HTERT RPE-1 (cell line): Measurements from ENCODE around the gene CELF1.
"Not testable (repeated sequence)": the region's sequence is repeated elsewhere in the genome, so short reads cannot be mapped to it uniquely, and the experiment has no call there.

ENCODE experiments used
- in situ Hi-C: fragments of 300-500 bp; cut with MboI; formaldehyde crosslinking; loops from 4 replicates; pipeline ENCODE4 v1.14.3; 2020; ENCODE audit warnings: low sequenced_read_pairs

The CELF1 gene

GRCh38 chr11:47577460-47578041 lies 24.6 kb upstream of the CELF1 start:
- in situ Hi-C loops, result no loop called here

GRCh38 chr11:47573321-47573720 lies 20.4 kb upstream of the CELF1 start:
- in situ Hi-C loops, result no loop called here

- in situ Hi-C loops, result no loop called here
Measured at GRCh38 chr11:47572715-47573255, 19.9 kb upstream of the CELF1 start.

- in situ Hi-C loops, result no loop called here
Measured at GRCh38 chr11:47571895-47572294, 19.0 kb upstream of the CELF1 start.

DNA sequence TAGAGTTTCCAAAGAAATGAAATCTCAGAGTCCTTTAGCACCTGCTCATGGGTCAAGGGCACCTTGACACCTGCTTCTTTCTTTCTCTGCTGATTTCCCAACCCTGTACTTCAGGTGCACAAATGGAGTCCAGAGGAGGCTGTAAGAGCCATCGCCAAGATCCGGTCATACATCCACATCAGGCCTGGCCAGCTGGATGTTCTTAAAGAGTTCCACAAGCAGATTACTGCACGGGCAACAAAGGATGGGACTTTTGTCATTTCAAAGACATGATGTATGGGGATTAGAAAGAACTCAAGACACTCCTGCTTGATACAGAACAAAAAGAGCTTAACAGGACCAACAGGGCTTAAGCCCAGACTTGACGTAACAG lies 18.4 kb upstream of the CELF1 start:
- in situ Hi-C loops, result no loop called here

GRCh38 chr11:47570651-47571356 lies 17.9 kb upstream of the CELF1 start:
- in situ Hi-C loops, result no loop called here

DNA sequence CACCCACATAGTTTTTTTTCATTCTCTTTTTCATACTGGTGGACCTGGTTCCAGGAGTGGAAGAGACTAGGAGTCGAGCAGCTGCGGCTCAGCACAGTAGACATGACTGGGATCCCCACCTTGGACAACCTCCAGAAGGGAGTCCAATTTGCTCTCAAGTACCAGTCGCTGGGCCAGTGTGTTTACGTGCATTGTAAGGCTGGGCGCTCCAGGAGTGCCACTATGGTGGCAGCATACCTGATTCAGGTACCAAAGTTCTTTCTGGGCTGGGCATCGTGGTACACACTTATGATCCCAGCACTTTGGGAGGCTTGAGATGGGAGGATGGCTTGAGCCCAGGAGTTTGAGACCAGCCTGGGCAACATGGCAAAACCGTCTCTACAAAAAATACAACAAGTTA lies 16.7 kb upstream of the CELF1 start:
- in situ Hi-C loops, result no loop called here

GRCh38 chr11:47566149-47566698 lies 13.3 kb upstream of the CELF1 start:
- in situ Hi-C loops, result no loop called here

DNA sequence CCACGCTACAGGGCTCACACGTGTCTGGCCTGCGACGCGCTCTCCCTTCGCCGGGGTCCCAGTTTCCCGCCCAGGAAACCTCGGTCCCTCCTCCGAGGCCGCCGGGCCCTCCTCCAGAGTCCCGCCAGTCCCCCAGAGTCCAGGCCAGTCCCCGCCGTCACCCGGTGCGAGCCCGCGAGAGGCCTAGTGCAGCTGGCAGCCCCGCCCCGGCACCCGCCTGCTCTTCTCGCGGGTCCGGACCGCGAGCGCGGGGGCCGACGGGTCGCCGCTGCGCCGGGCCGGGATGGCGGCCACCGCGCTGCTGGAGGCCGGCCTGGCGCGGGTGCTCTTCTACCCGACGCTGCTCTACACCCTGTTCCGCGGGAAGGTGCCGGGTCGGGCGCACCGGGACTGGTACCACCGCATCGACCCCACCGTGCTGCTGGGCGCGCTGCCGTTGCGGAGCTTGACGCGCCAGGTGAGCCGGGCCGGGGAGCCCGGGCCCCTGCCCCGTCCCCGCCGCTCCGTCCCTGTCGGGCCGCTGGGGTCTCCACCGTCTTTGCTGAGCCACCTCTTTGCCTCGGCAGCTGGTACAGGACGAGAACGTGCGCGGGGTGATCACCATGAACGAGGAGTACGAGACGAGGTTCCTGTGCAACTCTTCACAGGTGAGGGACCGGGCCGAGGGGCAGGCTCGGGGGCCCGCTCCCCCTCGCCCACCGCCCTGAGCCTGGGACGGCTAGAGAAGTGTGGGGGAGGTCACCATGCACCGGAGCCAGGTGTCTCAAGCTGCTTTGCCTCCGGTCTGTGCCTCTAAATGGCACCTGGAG lies 12.6 kb upstream of the CELF1 start, which contains the start of gene PTPMT1:
Gene PTPMT1 (plus strand): TSS at position 260 of the 809 bp plus-strand sequence. CDS start 24 bp downstream, at position 284.
- in situ Hi-C loops, result no loop called here

DNA sequence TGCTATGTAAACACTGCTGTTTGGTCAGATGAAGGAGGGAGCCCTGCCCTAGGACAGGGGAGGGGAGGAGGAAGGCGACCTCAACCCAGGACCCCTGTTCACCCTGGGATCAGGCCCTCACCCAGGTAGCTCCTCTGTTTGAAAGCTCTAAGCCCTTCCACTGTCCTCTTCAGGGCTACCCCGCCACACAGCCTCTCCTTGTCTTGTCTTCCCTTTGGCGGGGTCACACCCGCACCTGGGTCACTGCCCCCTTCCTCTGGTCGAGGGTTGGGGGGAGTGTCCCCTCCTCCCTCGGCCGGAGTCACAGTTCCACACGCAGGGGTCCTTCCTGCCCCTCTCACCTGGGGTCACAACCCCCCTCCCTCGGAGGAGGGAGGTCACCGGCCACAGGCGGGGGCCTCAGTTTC lies 12.0 kb upstream of the CELF1 start:
- in situ Hi-C loops, result no loop called here

DNA sequence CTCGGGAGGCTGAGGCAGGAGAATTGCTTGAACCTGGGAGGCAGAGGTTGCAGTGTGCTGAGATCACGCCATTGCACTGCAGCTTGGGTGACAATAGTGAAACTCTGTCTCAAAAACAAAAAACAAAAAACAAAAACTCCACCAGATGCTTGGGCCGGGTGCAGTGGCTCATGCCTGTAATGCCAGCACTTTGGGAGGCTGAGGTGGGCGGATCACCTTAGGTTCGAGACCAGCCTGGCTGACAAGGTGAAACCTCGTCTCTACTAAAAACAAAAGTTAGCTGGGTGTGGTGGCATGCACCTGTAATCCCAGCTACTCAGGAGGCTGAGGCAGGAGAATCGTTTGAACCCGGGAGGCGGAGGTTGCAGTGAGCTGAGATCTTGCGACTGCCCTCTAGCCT lies 11.4 kb upstream of the CELF1 start:
- in situ Hi-C loops, result not testable (repeated sequence)

- in situ Hi-C loops, result not testable (repeated sequence)
Measured at GRCh38 chr11:47562393-47562792, 9.5 kb upstream of the CELF1 start.

DNA sequence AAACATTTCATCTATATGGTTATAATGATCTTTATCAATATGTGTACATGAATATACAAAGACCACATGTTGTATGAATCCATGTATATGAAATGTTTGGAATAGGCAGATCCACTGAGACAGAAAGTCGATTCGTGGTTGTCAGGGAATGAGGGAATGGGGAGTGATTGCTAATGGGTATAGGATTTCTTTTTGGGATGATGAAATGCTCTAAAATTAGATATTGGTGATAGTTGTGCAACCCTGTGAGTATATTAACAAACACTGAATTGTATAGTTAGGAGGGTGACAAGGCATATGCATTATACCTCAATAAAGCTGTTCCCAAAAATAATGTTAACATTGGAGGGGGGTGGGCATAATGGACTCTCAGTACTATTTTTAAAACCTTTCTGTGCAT lies 7.5 kb upstream of the CELF1 start:
- in situ Hi-C loops, result no loop called here

GRCh38 chr11:47558695-47559094 lies 5.8 kb upstream of the CELF1 start:
- in situ Hi-C loops, result no loop called here

- in situ Hi-C loops, result not testable (repeated sequence)
Measured at GRCh38 chr11:47557004-47557403, 4.1 kb upstream of the CELF1 start.

- in situ Hi-C loops, result no loop called here
Measured at GRCh38 chr11:47553406-47553743, 443 bp upstream of the CELF1 start.

GRCh38 chr11:47552056-47552565 lies 821 bp downstream of the CELF1 start:
- in situ Hi-C loops, result no loop called here

- in situ Hi-C loops, result no loop called here
Measured at GRCh38 chr11:47551086-47551485, 1.8 kb downstream of the CELF1 start.

DNA sequence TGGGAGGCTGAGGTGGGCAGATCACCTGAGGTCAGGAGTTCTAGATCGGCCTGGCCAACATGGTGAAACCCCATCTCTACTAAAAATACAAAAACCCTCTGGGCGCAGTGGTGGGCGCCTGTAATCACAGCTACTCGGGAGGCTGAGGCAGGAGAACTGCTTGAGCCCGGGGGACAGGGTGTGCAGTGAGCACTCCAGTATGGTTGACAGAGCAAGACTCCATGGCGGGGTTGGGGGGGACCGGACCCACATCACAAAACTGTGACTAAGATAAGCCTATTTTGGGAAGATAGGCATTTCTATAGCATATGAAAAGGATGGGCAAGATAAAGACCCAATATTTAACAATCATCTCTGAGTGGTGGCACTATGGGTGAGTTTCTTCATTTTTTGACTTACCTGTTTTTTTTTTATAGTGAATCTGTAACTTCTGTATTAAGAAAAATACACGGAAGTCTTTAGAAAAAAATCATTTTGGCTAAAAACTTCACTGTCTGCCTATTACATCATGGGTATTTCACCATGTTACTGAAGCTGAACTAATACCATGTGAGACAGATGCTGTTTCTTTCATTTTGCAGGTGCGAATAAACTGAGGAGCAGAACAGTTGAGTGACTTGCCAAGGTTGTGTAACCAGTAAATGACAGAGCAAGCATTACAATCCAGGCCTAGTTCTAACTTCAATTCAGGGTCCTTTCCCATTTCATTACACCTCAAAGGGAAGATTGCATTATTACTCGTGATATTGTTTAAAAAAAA lies 2.5 kb downstream of the CELF1 start:
- in situ Hi-C loops, result no loop called here

DNA sequence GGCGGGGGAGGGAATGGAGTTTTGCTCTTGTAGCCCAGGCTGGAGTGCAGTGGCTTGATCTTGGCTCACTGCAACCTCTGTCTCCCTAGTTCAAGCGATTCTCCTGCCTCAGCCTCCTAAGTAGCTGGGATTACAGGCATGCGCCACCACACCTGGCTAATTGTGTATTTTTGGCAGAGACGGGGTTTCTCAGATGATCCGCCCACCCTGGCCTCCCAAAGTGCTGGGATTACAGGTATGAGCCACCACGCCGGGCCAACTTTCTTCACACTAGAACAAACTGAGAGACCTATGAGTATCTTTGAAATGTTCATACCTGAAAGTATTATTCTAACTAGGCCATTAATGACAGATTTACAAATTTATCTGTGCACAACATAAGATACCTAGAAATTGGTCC lies 6.7 kb downstream of the CELF1 start:
- in situ Hi-C loops, result not testable (repeated sequence)

DNA sequence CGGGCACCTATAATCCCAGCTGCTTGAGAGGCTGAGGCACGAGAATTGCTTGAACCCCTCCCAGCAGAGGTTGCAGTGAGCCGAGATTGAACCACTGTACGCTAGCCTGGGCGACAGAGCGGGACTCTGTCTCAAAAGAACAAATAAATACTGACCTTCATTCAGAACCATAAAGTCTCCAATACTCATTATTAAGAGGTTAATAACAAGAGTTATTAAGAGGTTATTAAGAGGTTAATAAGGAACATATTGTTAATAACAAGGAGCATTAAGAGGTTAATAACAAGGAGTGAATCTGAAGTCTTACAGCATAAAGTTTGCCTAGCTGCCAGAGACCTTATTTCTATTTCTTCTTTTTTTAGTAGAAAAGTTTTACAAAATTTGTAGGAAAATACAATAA lies 7.6 kb downstream of the CELF1 start:
- in situ Hi-C loops, result no loop called here
